Heart left ventricle (tissue), 13 donors: ENCODE results near the gene KCNK17.

Source experiments
- POLR2A ChIP-seq, 2 donors: fragments of 450-650 bp; IDR thresholded peaks; one replicate each; pipeline ENCODE4 v1.6.1; 2017; ENCODE audit warnings: antibody characterized with exemption in 2 of 2, mild to moderate bottlenecking in 2 of 2, moderate library complexity in 2 of 2
- TF ChIP-seq, protein P1 (sequence below), 12 donors: fragments of 200-600 bp; sonication (generic) in 4 of 12; IDR thresholded peaks; one replicate each; pipeline versions ENCODE4 v1.5.0 to v1.8.0; 2018 to 2022; ENCODE audit warnings: antibody characterized with exemption in 12 of 12, mild to moderate bottlenecking in 5 of 12
- donor health status: ischemic (EF 13 %, LVEDD 7.1; RV severe dilation, severe dysfunction).
- donor health status: DM: no; HTN: yes; CAD: no.
- donor health status: DM: no; HTN: no; CAD: no.
- donor health status: ischemic (EF 25% LVEDD 6.9; RV normal size, moderate dysfunction).
- donor health status: ischemic (EF 25% LVEDD 5.7; RV mildly dilated, moderate dysfunction).
- donor health status: ischemic (EF 35%, LVEDD 5.7; RV mildly dilated, moderate dysfunction).
- donor health status: nonischemic (EF 11% LVEDD 7.7; RV severe dilation, severe dysfunction).
- donor health status: DM: yes; HTN: yes; CAD: no.
- donor health status: PGD.
- donor health status: ischemic (EF 29% LVEDD 5.4; RV normal size, mild dysfunction).
- donor health status: nonischemic (EF 23%, LVEDD 6.1; RV moderate dilation, normal function).

DNA sequence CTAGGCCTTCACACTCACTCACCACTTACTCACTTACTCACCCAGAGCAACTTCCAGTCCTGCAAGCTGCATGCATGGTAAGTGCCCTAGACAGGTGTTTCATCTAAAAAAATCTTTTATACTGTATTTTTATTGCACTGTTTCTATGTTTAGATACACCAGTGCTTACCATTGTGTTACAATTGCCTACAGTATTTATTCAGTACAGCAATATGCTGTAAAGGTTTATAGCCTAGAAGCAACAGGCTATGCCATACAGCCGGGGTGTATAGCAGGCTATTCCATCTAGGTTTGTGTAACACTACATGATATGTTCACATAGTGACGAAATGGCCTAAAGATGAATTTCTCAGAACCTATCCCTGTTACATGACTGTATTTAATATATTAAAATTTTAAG, 47.8 kb downstream of the KCNK17 start:
- TF ChIP-seq, protein P1, sequence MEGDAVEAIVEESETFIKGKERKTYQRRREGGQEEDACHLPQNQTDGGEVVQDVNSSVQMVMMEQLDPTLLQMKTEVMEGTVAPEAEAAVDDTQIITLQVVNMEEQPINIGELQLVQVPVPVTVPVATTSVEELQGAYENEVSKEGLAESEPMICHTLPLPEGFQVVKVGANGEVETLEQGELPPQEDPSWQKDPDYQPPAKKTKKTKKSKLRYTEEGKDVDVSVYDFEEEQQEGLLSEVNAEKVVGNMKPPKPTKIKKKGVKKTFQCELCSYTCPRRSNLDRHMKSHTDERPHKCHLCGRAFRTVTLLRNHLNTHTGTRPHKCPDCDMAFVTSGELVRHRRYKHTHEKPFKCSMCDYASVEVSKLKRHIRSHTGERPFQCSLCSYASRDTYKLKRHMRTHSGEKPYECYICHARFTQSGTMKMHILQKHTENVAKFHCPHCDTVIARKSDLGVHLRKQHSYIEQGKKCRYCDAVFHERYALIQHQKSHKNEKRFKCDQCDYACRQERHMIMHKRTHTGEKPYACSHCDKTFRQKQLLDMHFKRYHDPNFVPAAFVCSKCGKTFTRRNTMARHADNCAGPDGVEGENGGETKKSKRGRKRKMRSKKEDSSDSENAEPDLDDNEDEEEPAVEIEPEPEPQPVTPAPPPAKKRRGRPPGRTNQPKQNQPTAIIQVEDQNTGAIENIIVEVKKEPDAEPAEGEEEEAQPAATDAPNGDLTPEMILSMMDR (IDR thresholded peaks at IDR 0.05) = no peak
- no peak for TF ChIP-seq POLR2A (IDR thresholded peaks at IDR 0.05)
